Fibroblast of lung (primary cell): ENCODE results near the gene PKD1.

ENCODE experiments used
- CTCF ChIP-seq, 2 donors: IDR thresholded peaks in 1 of 2; conservative IDR thresholded peaks in 1 of 2; 1 replicate in 1 of 2; 2 replicates in 1 of 2; pipeline ENCODE4 v1.5.1; 2011 to 2012; ENCODE audit warnings: low read length in 2 of 2, control low read depth in 1 of 2, inconsistent platforms in 1 of 2, low read depth in 1 of 2, mild to moderate bottlenecking in 1 of 2
- EZH2 ChIP-seq: IDR thresholded peaks from 2 replicates; pipeline ENCODE4 v1.5.1; 2012; ENCODE audit warnings: low read length, control low read depth, mild to moderate bottlenecking; ENCODE audit errors: missing control alignments

GRCh38 chr16:2171601-2172178 lies 36.0 kb upstream of the PKD1 start:
- no peak for TF ChIP-seq CTCF (conservative IDR thresholded peaks at IDR 0.05 in 1 of 2, IDR thresholded peaks at IDR 0.05 in 1 of 2; ENCODE audit: low read depth in 1 of 2, low read length in 2 of 2)
- no peak for TF ChIP-seq EZH2
